Measurements from ENCODE around the gene THG1L.

THG1L gene

DNA sequence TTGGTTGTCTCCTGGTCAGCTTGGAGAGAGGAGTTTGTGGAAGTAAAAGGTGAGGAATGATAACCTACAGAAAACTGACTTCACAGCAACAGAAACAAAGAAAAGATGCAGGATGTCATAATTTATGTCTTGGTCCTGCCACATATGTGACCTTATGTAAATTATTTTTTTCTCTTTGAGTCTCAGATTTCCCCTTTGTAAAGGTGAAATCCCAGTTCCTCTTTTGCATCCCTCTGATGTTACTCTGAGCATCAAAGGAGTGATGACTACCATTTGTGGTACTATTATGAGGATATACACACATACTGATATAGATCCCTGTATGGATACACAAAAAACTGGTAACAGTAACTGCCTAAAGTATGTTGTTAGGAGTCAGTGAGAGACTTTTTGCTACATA lies 1.4 kb upstream of the THG1L start:
- TF ChIP-seq PAX5 (IDR thresholded peaks at IDR 0.05; ENCODE audit: insufficient read depth, low read length, severe bottlenecking) (no peak), POLR2AphosphoS5 (IDR thresholded peaks at IDR 0.05; ENCODE audit: low read depth, low read length) (no peak), SPI1 (IDR thresholded peaks at IDR 0.05; ENCODE audit: low read depth, low read length) (peak; percentile 100), TAF1 (IDR thresholded peaks at IDR 0.05; ENCODE audit: low read depth, low read length) (no peak), POU2F2 (IDR thresholded peaks at IDR 0.05; ENCODE audit: low read depth, low read length) (peak; percentile 81), POLR2A (IDR thresholded peaks at IDR 0.05; ENCODE audit: low read depth, low read length) (no peak)
- FAIRE-seq (peak; percentile 82), DNase-seq (ENCODE audit: insufficient read length, low spot score) (no peak)

DNA sequence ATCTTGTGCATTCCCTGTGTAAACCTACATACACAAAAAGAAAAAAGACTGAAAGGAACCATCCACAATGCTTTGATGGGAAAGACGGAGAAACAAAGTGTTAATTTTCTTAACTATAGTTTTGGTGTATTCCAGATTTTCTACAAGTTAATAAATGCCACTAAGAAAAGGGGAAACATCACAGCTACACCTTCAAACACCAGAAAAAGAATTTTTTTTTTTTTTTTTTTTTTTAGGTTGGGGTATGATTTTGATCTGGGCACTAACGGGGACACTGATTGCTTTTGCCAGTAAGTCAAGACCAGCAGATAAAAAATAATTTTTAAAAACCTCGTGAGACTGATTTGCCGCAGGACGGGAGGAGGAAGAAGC lies 334 bp upstream of the THG1L start:
- TF ChIP-seq TAF1 (IDR thresholded peaks at IDR 0.05; ENCODE audit: low read depth, low read length) (no peak), PAX5 (IDR thresholded peaks at IDR 0.05; ENCODE audit: insufficient read depth, low read length, severe bottlenecking) (no peak), POU2F2 (IDR thresholded peaks at IDR 0.05; ENCODE audit: low read depth, low read length) (no peak), SPI1 (IDR thresholded peaks at IDR 0.05; ENCODE audit: low read depth, low read length) (no peak), POLR2A (IDR thresholded peaks at IDR 0.05; ENCODE audit: low read depth, low read length) (no peak), POLR2AphosphoS5 (IDR thresholded peaks at IDR 0.05; ENCODE audit: low read depth, low read length) (no peak)
- no peak for FAIRE-seq
- no peak for DNase-seq (ENCODE audit: insufficient read length, low spot score)

DNA sequence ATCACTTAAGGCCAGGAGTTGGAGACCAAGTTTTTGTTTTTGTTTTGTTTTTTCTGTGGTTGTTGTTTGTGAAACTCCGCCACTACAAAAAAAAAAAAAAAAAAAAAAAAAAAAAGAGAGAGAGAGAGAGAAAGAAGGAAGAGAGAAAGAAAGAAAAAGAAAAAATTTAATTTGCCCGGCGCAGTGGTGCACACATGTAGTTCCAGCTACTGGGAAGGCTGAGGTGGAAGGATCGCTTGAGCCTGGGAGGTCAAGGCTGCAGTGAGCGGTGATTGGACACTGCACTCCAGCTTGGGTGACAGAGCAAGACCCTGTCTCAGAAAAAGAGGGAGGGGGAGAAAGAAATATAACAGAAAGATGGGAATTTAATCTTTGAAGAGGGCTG lies 902 bp downstream of the THG1L start:
- FAIRE-seq (no peak), DNase-seq (ENCODE audit: insufficient read length, low spot score) (no peak)
- TF ChIP-seq POLR2A (IDR thresholded peaks at IDR 0.05; ENCODE audit: low read depth, low read length) (no peak), POLR2AphosphoS5 (IDR thresholded peaks at IDR 0.05; ENCODE audit: low read depth, low read length) (no peak), PAX5 (IDR thresholded peaks at IDR 0.05; ENCODE audit: insufficient read depth, low read length, severe bottlenecking) (no peak), SPI1 (IDR thresholded peaks at IDR 0.05; ENCODE audit: low read depth, low read length) (no peak), TAF1 (IDR thresholded peaks at IDR 0.05; ENCODE audit: low read depth, low read length) (no peak), POU2F2 (IDR thresholded peaks at IDR 0.05; ENCODE audit: low read depth, low read length) (no peak)

DNA sequence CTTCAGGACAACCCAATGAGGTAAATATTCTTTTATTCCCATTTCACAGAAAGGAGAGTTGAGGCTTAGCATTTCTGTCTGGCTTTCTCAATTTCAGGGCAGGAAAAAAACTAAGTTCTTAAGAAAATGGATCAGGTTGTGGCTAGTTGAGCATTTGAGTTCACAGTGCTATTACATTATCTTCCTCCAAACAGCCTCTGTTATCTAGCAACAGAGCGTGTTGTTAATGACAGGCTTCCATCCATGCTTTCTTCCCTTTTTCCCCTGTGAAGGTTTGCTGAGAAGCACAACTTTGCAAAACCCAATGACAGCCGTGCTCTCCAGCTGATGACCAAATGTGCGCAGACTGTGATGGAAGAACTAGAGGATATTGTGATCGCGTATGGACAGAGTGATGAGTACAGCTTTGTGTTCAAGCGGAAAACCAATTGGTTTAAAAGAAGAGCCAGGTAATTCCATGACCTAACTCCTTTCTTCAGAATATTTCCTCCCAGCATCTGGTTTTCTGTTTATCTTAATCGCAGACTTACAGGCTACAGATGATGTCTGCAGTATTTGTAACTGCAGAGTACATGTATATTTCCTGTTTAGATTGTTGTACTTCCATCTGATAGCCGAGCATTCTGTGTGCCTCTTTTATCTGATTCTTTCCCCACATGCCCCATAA lies 1.5 kb downstream of the THG1L start:
- no peak for FAIRE-seq
- TF ChIP-seq POLR2A (IDR thresholded peaks at IDR 0.05; ENCODE audit: low read depth, low read length), result no peak
- no peak for TF ChIP-seq POU2F2 (IDR thresholded peaks at IDR 0.05; ENCODE audit: low read depth, low read length)
- TF ChIP-seq POLR2AphosphoS5 (IDR thresholded peaks at IDR 0.05; ENCODE audit: low read depth, low read length), result no peak
- TF ChIP-seq PAX5 (IDR thresholded peaks at IDR 0.05; ENCODE audit: insufficient read depth, low read length, severe bottlenecking), result no peak
- TF ChIP-seq SPI1 (IDR thresholded peaks at IDR 0.05; ENCODE audit: low read depth, low read length), result no peak
- TF ChIP-seq TAF1 (IDR thresholded peaks at IDR 0.05; ENCODE audit: low read depth, low read length), result no peak
- no peak for DNase-seq (ENCODE audit: insufficient read length, low spot score)

DNA sequence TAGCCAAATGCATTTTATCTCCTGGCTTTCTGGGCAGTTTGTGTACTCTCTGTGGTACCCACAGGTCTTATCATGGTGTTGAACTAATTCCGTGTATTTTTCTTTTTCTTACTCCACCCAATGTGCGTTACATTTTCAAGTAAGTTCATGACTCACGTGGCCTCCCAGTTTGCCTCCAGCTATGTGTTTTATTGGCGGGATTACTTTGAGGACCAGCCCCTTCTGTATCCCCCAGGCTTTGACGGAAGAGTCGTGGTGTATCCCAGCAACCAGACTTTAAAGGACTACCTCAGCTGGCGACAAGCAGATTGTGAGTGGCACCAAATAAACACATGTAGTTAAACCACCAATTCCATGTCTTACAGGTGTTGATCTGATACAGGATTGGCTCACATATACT lies 3.2 kb downstream of the THG1L start:
- no peak for FAIRE-seq
- DNase-seq (ENCODE audit: insufficient read length, low spot score), result no peak
- TF ChIP-seq TAF1 (IDR thresholded peaks at IDR 0.05; ENCODE audit: low read depth, low read length) (no peak), POLR2AphosphoS5 (IDR thresholded peaks at IDR 0.05; ENCODE audit: low read depth, low read length) (no peak), SPI1 (IDR thresholded peaks at IDR 0.05; ENCODE audit: low read depth, low read length) (no peak), PAX5 (IDR thresholded peaks at IDR 0.05; ENCODE audit: insufficient read depth, low read length, severe bottlenecking) (no peak), POU2F2 (IDR thresholded peaks at IDR 0.05; ENCODE audit: low read depth, low read length) (no peak), POLR2A (IDR thresholded peaks at IDR 0.05; ENCODE audit: low read depth, low read length) (no peak)

GRCh38 chr5:157735991-157736390 lies 4.8 kb downstream of the THG1L start:
- FAIRE-seq, result no peak
- no peak for DNase-seq (ENCODE audit: insufficient read length, low spot score)
- TF ChIP-seq POU2F2 (IDR thresholded peaks at IDR 0.05; ENCODE audit: low read depth, low read length), result no peak
- TF ChIP-seq TAF1 (IDR thresholded peaks at IDR 0.05; ENCODE audit: low read depth, low read length), result no peak
- TF ChIP-seq SPI1 (IDR thresholded peaks at IDR 0.05; ENCODE audit: low read depth, low read length), result no peak
- TF ChIP-seq POLR2A (IDR thresholded peaks at IDR 0.05; ENCODE audit: low read depth, low read length), result no peak
- TF ChIP-seq PAX5 (IDR thresholded peaks at IDR 0.05; ENCODE audit: insufficient read depth, low read length, severe bottlenecking), result no peak

DNA sequence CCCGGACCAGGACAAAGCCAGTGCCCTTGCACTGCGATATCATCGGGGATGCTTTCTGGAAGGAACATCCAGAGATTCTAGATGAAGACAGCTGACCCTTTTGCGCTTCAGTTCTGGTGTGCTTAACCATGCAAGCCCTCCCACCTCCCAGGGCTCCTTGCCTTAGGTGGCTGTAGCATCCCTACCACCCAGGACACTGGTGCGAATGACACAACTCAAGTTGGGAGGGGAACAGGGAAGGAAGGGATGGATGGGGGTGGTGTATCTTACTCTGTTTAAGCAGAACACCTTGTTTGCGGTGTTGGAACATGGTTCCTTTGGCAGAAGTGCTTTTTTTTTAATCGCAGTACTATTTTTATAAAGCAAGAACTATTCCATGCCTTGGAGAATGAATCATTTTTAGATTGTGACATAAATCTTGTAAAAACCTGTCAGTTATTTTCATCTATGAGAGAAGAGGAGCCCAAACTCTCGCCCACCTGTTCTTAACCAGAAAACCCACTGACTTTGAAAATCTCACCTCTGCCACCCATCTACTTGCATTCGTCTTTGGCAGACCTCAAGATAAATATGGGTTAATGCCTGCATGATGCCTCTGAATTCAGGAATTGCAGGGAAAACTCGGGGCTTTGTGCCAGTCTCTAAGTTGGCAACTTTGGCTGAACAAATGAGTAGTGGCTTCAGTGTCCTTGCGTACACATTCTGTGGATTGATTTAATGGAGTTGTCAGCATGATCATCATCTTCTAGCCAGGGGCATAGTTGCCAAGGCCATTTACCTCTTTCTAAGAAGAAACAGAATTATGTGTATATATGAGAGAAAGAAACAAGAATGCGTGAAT lies 8.4 kb downstream of the THG1L start:
- no peak for TF ChIP-seq TAF1 (IDR thresholded peaks at IDR 0.05; ENCODE audit: low read depth, low read length)
- TF ChIP-seq POLR2A (IDR thresholded peaks at IDR 0.05; ENCODE audit: low read depth, low read length), result no peak
- TF ChIP-seq SPI1 (IDR thresholded peaks at IDR 0.05; ENCODE audit: low read depth, low read length), result no peak
- no peak for TF ChIP-seq PAX5 (IDR thresholded peaks at IDR 0.05; ENCODE audit: insufficient read depth, low read length, severe bottlenecking)
- no peak for TF ChIP-seq POLR2AphosphoS5 (IDR thresholded peaks at IDR 0.05; ENCODE audit: low read depth, low read length)
- no peak for TF ChIP-seq POU2F2 (IDR thresholded peaks at IDR 0.05; ENCODE audit: low read depth, low read length)
- DNase-seq (ENCODE audit: insufficient read length, low spot score) (no peak), FAIRE-seq (no peak)

DNA sequence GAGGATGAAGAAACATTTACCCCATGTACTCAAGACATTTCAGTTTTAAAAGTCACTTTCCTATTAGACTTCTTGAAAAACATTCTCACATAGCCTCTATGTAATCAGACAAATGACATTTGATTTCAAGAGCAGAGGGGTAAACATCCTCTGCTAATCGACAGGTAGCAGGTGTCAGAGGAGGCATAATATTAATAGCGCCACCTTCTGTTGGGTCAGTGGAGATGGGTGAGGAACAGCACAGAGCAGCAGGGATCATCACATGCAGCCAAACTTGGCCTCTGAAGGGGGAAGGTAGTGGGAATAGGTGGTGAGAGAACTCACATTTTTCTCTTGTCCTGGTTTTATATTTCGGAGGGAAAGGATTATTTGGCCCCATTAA lies 9.0 kb downstream of the THG1L start:
- FAIRE-seq (peak; percentile 43), DNase-seq (ENCODE audit: insufficient read length, low spot score) (peak; percentile 40)
- TF ChIP-seq POLR2AphosphoS5 (IDR thresholded peaks at IDR 0.05; ENCODE audit: low read depth, low read length), result no peak
- TF ChIP-seq TAF1 (IDR thresholded peaks at IDR 0.05; ENCODE audit: low read depth, low read length), result no peak
- TF ChIP-seq POLR2A (IDR thresholded peaks at IDR 0.05; ENCODE audit: low read depth, low read length), result no peak

GRCh38 chr5:157741131-157741530 lies 9.9 kb downstream of the THG1L start:
- no peak for FAIRE-seq
- DNase-seq (ENCODE audit: insufficient read length, low spot score), result no peak
- TF ChIP-seq POLR2AphosphoS5 (IDR thresholded peaks at IDR 0.05; ENCODE audit: low read depth, low read length), result no peak
- TF ChIP-seq POU2F2 (IDR thresholded peaks at IDR 0.05; ENCODE audit: low read depth, low read length), result no peak
- no peak for TF ChIP-seq POLR2A (IDR thresholded peaks at IDR 0.05; ENCODE audit: low read depth, low read length)
- TF ChIP-seq SPI1 (IDR thresholded peaks at IDR 0.05; ENCODE audit: low read depth, low read length), result no peak
- no peak for TF ChIP-seq TAF1 (IDR thresholded peaks at IDR 0.05; ENCODE audit: low read depth, low read length)
- TF ChIP-seq PAX5 (IDR thresholded peaks at IDR 0.05; ENCODE audit: insufficient read depth, low read length, severe bottlenecking), result no peak

Data from GM12891 (cell line).